Measurements from ENCODE around the gene CALCB.

The CALCB gene

GRCh38 chr11:15099267-15099666 lies 25.9 kb downstream of the CALCB start:
- TF ChIP-seq POLR2AphosphoS5 (IDR thresholded peaks at IDR 0.05; ENCODE audit: low read depth, low read length) = no peak
- no peak for TF ChIP-seq TAF1 (IDR thresholded peaks at IDR 0.05; ENCODE audit: borderline replicate concordance, insufficient read depth, low read length)
- TF ChIP-seq SIN3A (IDR thresholded peaks at IDR 0.05; ENCODE audit: borderline replicate concordance, insufficient read depth, low read length) = no peak

GRCh38 chr11:15101072-15101709 lies 27.8 kb downstream of the CALCB start:
- TF ChIP-seq, protein P1, sequence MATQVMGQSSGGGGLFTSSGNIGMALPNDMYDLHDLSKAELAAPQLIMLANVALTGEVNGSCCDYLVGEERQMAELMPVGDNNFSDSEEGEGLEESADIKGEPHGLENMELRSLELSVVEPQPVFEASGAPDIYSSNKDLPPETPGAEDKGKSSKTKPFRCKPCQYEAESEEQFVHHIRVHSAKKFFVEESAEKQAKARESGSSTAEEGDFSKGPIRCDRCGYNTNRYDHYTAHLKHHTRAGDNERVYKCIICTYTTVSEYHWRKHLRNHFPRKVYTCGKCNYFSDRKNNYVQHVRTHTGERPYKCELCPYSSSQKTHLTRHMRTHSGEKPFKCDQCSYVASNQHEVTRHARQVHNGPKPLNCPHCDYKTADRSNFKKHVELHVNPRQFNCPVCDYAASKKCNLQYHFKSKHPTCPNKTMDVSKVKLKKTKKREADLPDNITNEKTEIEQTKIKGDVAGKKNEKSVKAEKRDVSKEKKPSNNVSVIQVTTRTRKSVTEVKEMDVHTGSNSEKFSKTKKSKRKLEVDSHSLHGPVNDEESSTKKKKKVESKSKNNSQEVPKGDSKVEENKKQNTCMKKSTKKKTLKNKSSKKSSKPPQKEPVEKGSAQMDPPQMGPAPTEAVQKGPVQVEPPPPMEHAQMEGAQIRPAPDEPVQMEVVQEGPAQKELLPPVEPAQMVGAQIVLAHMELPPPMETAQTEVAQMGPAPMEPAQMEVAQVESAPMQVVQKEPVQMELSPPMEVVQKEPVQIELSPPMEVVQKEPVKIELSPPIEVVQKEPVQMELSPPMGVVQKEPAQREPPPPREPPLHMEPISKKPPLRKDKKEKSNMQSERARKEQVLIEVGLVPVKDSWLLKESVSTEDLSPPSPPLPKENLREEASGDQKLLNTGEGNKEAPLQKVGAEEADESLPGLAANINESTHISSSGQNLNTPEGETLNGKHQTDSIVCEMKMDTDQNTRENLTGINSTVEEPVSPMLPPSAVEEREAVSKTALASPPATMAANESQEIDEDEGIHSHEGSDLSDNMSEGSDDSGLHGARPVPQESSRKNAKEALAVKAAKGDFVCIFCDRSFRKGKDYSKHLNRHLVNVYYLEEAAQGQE (IDR thresholded peaks at IDR 0.05; ENCODE audit: insufficient read depth in 1 of 2, low read depth in 2 of 2, low read length in 2 of 2) = no peak
- TF ChIP-seq FOXP2 (optimal IDR thresholded peaks at IDR 0.05; ENCODE audit: borderline replicate concordance, extremely low read depth, extremely low read length, insufficient read depth) (no peak), TAF1 (IDR thresholded peaks at IDR 0.05; ENCODE audit: borderline replicate concordance, insufficient read depth, low read length) (no peak), POLR2AphosphoS5 (IDR thresholded peaks at IDR 0.05; ENCODE audit: low read depth, low read length) (no peak), SIN3A (IDR thresholded peaks at IDR 0.05; ENCODE audit: borderline replicate concordance, insufficient read depth, low read length) (no peak)

DNA sequence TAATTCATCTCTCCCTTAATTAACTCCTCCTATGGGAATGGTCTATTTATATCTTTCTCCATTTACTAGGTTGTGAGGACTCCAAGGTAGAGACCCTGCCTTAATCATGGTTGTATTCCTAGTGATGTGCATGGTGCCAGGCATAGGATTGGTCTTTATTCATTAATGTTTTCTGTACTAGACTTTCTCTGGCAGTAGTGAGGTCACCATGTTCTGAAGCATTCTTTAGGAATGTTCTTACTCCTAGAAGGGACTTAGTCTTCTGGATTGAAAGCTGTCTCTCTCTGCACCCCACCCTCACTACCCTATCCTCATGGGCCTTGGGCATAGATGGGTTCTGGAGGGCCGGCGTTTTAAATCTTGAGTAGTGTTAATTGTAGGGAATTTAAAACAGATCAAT lies 30.8 kb downstream of the CALCB start:
- TF ChIP-seq SIN3A (IDR thresholded peaks at IDR 0.05; ENCODE audit: borderline replicate concordance, insufficient read depth, low read length) (no peak), TAF1 (IDR thresholded peaks at IDR 0.05; ENCODE audit: borderline replicate concordance, insufficient read depth, low read length) (no peak), FOXP2 (optimal IDR thresholded peaks at IDR 0.05; ENCODE audit: borderline replicate concordance, extremely low read depth, extremely low read length, insufficient read depth) (no peak), POLR2AphosphoS5 (IDR thresholded peaks at IDR 0.05; ENCODE audit: low read depth, low read length) (no peak)
- TF ChIP-seq, protein P1 (IDR thresholded peaks at IDR 0.05; ENCODE audit: insufficient read depth in 1 of 2, low read depth in 2 of 2, low read length in 2 of 2) = no peak

DNA sequence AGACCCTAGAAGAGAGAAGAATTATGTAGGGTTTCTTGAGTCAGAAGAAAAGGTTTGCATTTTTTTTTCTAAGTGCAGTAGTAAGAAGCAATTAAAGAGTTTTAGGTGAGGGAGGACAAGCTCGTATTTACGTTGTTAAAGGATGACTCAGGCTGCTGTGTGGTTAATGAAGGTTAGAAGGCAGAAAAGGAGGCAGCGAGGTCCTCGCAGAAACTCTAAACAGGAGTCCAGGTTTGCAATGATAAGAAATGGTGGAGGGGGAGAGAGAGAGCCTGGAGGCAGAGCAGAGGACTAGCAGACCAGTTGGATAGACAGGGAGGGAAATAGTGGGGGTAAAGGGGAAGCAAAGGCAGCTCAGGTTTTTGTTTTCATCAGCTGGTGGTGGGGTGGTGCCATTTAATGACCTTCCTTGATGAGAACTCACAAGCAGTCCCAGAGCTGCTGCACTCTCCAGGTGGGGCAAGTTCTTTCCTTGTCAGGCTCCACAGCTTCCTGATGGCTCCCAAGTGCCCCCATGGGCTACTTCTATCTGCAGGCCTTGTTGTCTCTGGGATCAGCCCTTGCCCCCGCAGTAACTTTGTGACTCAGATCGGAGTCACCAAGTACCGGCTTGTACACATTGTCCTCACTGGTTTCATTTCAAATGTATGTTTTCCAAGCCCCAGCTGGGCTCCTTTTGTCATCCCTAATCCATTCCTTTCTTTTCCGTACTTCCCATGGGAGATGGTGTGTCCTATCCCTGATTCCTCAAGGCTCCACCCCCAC lies 33.0 kb downstream of the CALCB start:
- no peak for TF ChIP-seq POLR2AphosphoS5 (IDR thresholded peaks at IDR 0.05; ENCODE audit: low read depth, low read length)
- no peak for TF ChIP-seq TAF1 (IDR thresholded peaks at IDR 0.05; ENCODE audit: borderline replicate concordance, insufficient read depth, low read length)
- no peak for TF ChIP-seq FOXP2 (optimal IDR thresholded peaks at IDR 0.05; ENCODE audit: borderline replicate concordance, extremely low read depth, extremely low read length, insufficient read depth)
- TF ChIP-seq, protein P1 (IDR thresholded peaks at IDR 0.05; ENCODE audit: insufficient read depth in 1 of 2, low read depth in 2 of 2, low read length in 2 of 2) = no peak
- TF ChIP-seq SIN3A (IDR thresholded peaks at IDR 0.05; ENCODE audit: borderline replicate concordance, insufficient read depth, low read length) = no peak

GRCh38 chr11:15107730-15108515 lies 34.5 kb downstream of the CALCB start:
- TF ChIP-seq FOXP2 (optimal IDR thresholded peaks at IDR 0.05; ENCODE audit: borderline replicate concordance, extremely low read depth, extremely low read length, insufficient read depth) = no peak
- TF ChIP-seq TAF1 (IDR thresholded peaks at IDR 0.05; ENCODE audit: borderline replicate concordance, insufficient read depth, low read length) = no peak
- TF ChIP-seq POLR2AphosphoS5 (IDR thresholded peaks at IDR 0.05; ENCODE audit: low read depth, low read length) = no peak
- TF ChIP-seq, protein P1 (IDR thresholded peaks at IDR 0.05; ENCODE audit: insufficient read depth in 1 of 2, low read depth in 2 of 2, low read length in 2 of 2) = no peak

Data from PFSK-1 (cell line).